ENCODE measurements around the gene ATP6V1C2. TPM values are rescaled to one million over a fixed set of nuclear protein-coding genes. Genes with fewer than 3 reads are reported as not detected.

Gene ATP6V1C2
- total RNA-seq, 1 donor from 2014 or later: 3.3 TPM

DNA sequence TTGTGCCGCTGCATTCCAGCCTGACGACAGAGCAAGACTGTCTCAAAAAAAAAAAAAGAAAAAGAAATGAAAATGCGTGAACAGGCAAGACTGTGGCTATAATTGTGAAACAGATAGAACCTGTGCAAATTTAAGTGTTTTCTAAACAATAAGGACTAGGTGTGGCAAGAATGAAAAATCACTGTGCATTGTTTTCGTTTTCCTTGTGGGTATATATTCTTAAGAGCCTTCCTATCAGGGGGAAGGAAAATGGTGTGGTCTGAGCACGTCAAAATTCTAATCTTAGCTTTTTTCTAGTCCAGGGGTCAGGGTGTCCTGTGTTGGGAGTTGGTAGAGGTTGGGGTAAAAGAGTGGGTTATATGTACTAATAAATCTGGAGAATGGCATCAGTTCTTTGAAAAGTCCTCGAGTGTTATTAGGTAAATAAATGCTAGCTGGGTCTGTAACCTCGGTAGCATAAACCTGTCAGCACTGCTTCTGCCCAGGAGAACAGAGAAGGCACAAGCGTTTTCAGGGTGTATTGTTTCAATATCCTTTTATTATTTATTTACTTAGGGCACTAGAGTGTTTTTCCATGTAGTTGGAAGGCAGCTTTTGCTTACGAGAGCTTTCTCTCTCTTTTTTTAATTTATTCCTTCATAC, 11.6 kb downstream of the ATP6V1C2 start:
- ChIA-PET POLR2A (interaction anchor here (0.7 to 1.4 kb wide), 3 partner anchors 11 to 131 kb away, joined by 3 to 4 read pairs (median 4); partner anchors contain the start of gene PDIA6), CTCF (no interaction called here)
- TF ChIP-seq, protein P1, sequence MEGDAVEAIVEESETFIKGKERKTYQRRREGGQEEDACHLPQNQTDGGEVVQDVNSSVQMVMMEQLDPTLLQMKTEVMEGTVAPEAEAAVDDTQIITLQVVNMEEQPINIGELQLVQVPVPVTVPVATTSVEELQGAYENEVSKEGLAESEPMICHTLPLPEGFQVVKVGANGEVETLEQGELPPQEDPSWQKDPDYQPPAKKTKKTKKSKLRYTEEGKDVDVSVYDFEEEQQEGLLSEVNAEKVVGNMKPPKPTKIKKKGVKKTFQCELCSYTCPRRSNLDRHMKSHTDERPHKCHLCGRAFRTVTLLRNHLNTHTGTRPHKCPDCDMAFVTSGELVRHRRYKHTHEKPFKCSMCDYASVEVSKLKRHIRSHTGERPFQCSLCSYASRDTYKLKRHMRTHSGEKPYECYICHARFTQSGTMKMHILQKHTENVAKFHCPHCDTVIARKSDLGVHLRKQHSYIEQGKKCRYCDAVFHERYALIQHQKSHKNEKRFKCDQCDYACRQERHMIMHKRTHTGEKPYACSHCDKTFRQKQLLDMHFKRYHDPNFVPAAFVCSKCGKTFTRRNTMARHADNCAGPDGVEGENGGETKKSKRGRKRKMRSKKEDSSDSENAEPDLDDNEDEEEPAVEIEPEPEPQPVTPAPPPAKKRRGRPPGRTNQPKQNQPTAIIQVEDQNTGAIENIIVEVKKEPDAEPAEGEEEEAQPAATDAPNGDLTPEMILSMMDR (IDR thresholded peaks at IDR 0.05): no peak
- Mint-ChIP-seq H3K36me3 (ENCODE audit: low read depth) (no peaks in the 10 kb centered on the region), H3K9me3 (no peaks in the 10 kb centered on the region), H3K4me3 (no peak overlapping the region), H3K27ac (no peak overlapping the region), H3K4me1 (no peaks in the 10 kb centered on the region), H3K27me3 (no peaks in the 10 kb centered on the region)
- no peak for ATAC-seq (ENCODE audit: low read depth)
- DNase-seq: no peak
- intact Hi-C loops (cut with micrococcal nuclease): no loop called here

DNA sequence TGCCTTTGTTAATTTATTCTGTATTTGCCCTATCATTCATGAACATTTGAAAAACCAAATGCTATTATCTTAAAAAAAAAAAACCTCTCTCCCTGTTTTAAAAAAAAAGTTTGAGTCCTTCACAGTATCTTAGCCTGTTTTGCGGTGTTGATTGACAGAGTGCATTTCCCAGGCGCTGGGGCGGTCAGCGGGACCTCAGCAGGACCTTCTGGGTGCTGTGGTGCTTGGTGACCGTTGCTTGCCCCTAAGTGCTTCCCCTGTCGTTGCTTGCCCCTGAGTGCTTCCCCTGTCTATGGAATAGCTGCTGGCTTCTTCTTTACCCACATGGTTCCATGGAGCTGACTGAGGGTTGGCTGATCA, 12.1 kb downstream of the ATP6V1C2 start:
- ATAC-seq (ENCODE audit: low read depth) (no peak), DNase-seq (no peak)
- intact Hi-C loops (cut with micrococcal nuclease): no loop called here
- Mint-ChIP-seq H3K27me3 (no peaks in the 10 kb centered on the region), H3K27ac (no peak overlapping the region), H3K36me3 (ENCODE audit: low read depth) (no peaks in the 10 kb centered on the region), H3K9me3 (no peaks in the 10 kb centered on the region), H3K4me3 (no peak overlapping the region), H3K4me1 (no peaks in the 10 kb centered on the region)
- ChIA-PET CTCF (no interaction called here), POLR2A (interaction anchor here (0.7 to 1.4 kb wide), 2 partner anchors 11 to 79 kb away, joined by 3 to 4 read pairs; partner anchors contain the start of gene PDIA6)
- TF ChIP-seq, protein P1 (IDR thresholded peaks at IDR 0.05): no peak

DNA sequence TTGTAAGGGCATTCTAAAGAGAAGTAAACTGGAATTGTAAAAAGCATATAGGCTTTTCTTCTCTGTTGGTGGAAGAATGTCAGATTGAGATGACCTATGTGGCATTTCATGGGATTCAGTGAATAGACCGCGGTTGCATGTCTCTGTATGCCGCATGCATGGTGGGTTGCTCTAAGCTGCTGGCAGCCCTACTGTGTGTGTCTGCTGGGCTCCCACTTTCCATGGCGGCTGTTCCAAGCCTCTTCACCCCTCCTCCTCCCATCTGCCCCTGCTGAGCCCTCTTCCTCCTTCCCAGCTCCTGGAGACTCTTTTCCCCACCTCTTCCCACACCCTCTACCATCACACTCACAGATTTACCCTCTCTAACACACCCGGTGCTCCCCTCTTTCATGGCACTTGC, 12.6 kb downstream of the ATP6V1C2 start:
- ATAC-seq (ENCODE audit: low read depth): no peak
- no peak overlapping the region for H3K27ac Mint-ChIP-seq
- H3K4me1 Mint-ChIP-seq: no peaks in the 10 kb centered on the region
- intact Hi-C loops (cut with micrococcal nuclease): no loop called here
- TF ChIP-seq, protein P1 (IDR thresholded peaks at IDR 0.05): no peak
- ChIA-PET POLR2A (interaction anchor here (1.4 kb wide), 1 partner anchor 79 kb away, joined by 3 read pairs; the partner anchor contains the start of gene PDIA6), CTCF (no interaction called here)
- no peaks in the 10 kb centered on the region for H3K9me3 Mint-ChIP-seq
- no peaks in the 10 kb centered on the region for H3K27me3 Mint-ChIP-seq
- no peaks in the 10 kb centered on the region for H3K36me3 Mint-ChIP-seq (ENCODE audit: low read depth)
- no peak for DNase-seq
- H3K4me3 Mint-ChIP-seq: no peak overlapping the region

DNA sequence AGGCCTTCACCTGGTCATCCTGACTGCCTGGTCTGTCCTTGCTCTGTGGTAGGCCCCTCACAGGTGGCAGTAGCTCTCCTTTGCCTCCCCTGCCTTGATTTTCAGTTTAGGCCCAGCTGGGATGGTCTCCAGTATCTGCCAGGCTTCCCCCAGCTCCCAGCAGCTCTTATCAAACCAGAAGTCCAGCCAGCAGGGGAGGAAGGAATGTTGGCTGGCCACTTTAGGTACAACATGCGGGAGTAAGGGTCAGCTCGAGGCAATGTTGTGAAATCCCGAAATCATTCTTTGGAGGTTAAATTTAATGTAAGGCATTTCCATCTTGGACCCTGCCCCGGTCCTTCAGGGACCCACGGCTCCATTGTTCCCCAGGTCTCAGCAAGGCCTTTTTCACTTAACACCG, 16.8 kb downstream of the ATP6V1C2 start:
- no peaks in the 10 kb centered on the region for H3K36me3 Mint-ChIP-seq (ENCODE audit: low read depth)
- H3K9me3 Mint-ChIP-seq: no peaks in the 10 kb centered on the region
- peaks cover 6% of the 10 kb centered on the region for H3K4me1 Mint-ChIP-seq
- no peak overlapping the region for H3K27ac Mint-ChIP-seq
- TF ChIP-seq, protein P1 (IDR thresholded peaks at IDR 0.05): no peak
- ChIA-PET CTCF (no interaction called here), POLR2A (interaction anchor here (0.6 kb wide), 1 partner anchor 11 kb away, joined by 4 read pairs; no protein-coding TSS in a partner anchor)
- DNase-seq: no peak
- H3K27me3 Mint-ChIP-seq: no peaks in the 10 kb centered on the region
- intact Hi-C loops (cut with micrococcal nuclease): no loop called here
- no peak overlapping the region for H3K4me3 Mint-ChIP-seq
- ATAC-seq (ENCODE audit: low read depth): no peak

DNA sequence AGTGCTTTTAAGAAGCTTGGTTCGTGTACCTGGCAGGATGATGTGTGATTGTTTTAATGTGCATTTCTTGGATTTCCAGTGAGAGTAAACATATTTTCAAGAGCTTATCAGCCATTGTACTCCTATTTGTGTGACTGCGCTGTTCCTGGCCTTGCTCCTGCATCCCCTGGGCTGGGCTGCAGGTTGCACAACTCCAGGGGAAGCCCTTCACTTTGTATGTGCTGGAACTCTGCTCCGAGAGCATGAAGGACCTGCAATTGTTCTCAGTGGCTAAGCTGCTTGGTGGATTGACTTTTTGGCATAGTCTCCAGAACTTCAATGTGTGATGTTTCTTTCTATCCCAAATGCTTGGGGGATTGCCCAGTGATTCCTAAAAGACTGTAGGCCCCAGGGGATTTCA, 18.8 kb downstream of the ATP6V1C2 start:
- Mint-ChIP-seq H3K27ac (no peak overlapping the region), H3K4me3 (no peak overlapping the region), H3K9me3 (no peaks in the 10 kb centered on the region), H3K4me1 (peaks cover 15% of the 10 kb centered on the region), H3K27me3 (no peaks in the 10 kb centered on the region), H3K36me3 (ENCODE audit: low read depth) (no peaks in the 10 kb centered on the region)
- intact Hi-C loops (cut with micrococcal nuclease): no loop called here
- TF ChIP-seq, protein P1 (IDR thresholded peaks at IDR 0.05): no peak
- no peak for DNase-seq
- POLR2A ChIA-PET: no interaction called here
- CTCF ChIA-PET: no interaction called here
- no peak for ATAC-seq (ENCODE audit: low read depth)

All from activated B cell treated with CpG ODN at 0.5 μM for 24 hours (primary cell).